HL-60 (cell line): ENCODE data around the gene IL11.

Experiments
- DNase-seq, 2 experiments: peaks; one replicate each; pipeline ENCODE4 v3.0.0-alpha.2; 2010 to 2020; ENCODE audit warnings: low read depth in 1 of 2, low spot score in 1 of 2
- H3K27ac ChIP-seq: fragments of 250-450 bp; sonication (Bioruptor Pico); replicated peaks from 2 replicates; pipeline ENCODE4 v1.5.1; 2020; ENCODE audit warnings: mild to moderate bottlenecking, moderate library complexity
- H3K27me3 ChIP-seq: fragments of 250-450 bp; sonication (Bioruptor Pico); 2 replicates; pipeline ENCODE4 v1.5.1; 2021; ENCODE audit warnings: mild to moderate bottlenecking, moderate library complexity; ENCODE audit not compliant: insufficient read depth, poor library complexity, severe bottlenecking
- H3K4me3 ChIP-seq: replicated peaks from 2 replicates; pipeline ENCODE4 v1.5.1; 2011; ENCODE audit warnings: mild to moderate bottlenecking, control low read depth, low read length; ENCODE audit not compliant: insufficient read depth
- GABPA ChIP-seq: IDR thresholded peaks from 2 replicates; pipeline ENCODE4 v1.6.1; 2012; ENCODE audit warnings: low read depth
- POLR2AphosphoS5 ChIP-seq: IDR thresholded peaks from 2 replicates; pipeline ENCODE4 v1.6.1; 2012; ENCODE audit warnings: low read depth
- SPI1 ChIP-seq: IDR thresholded peaks from 2 replicates; pipeline ENCODE4 v1.6.1; 2012; ENCODE audit warnings: low read depth, mild to moderate bottlenecking, borderline replicate concordance
- long read RNA-seq: library from polyadenylated mRNA; unstranded; transcript quantifications from one replicate; pipeline ENCODE4 v2.0.0, GENCODE V29; 2020
- TF ChIP-seq, protein P1 (sequence below): IDR thresholded peaks from one replicate; pipeline ENCODE4 v1.5.1; 2011; ENCODE audit warnings: low read length, control low read depth, inconsistent platforms; ENCODE audit not compliant: insufficient read depth
- TF ChIP-seq, protein P2 (sequence below): IDR thresholded peaks from 2 replicates; pipeline ENCODE4 v1.6.1; 2012; ENCODE audit warnings: low read depth; ENCODE audit not compliant: insufficient replicate concordance

The IL11 gene
- long read RNA-seq, result 0 reads

DNA sequence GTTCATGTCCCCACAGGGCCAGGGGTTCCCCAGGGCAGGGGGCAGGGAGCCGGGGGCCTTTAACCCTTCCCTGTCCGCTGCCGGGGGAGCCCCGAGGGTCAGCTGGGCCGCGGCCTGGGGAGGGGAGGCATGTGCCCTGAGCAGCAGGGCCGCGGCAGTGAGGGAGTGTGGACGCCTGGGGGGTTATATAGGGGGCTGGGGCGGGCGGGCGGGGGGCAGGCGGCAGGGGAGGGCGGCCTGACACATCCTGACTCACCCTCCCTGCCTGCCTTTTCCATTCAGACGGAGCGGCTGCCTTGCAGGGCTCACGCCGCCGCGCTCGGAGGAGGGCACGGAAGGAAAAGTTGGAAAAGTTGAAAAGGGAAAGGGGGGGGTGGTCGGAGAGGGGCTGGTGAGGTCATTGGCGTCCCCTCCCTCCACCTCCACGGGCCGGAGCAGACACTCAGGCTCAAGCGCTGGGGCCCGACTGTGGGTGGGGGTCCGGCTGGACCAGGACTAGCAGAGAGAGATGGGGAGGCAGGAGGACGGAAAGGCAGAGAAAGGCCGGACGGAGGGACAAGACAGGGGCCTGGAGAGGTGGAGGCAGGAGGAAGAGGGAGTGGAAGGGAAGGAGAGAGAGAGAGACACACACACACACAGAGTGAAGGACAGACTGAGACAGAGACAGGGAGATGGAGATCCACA, at the start of gene IL11:
Gene IL11, minus strand, starts transcription at position 159 of the 684 bp plus-strand sequence. Its CDS starts 153 bp downstream, at position 6.
- Histone ChIP-seq H3K27me3 (peaks cover 43% of the 10 kb centered on the region), H3K27ac (no peak within 1 kb of the TSS), H3K4me3 (no peak within 1 kb of the TSS)
- no peak for DNase-seq
- no peak for TF ChIP-seq SPI1
- TF ChIP-seq GABPA, result no peak
- TF ChIP-seq, protein P1, sequence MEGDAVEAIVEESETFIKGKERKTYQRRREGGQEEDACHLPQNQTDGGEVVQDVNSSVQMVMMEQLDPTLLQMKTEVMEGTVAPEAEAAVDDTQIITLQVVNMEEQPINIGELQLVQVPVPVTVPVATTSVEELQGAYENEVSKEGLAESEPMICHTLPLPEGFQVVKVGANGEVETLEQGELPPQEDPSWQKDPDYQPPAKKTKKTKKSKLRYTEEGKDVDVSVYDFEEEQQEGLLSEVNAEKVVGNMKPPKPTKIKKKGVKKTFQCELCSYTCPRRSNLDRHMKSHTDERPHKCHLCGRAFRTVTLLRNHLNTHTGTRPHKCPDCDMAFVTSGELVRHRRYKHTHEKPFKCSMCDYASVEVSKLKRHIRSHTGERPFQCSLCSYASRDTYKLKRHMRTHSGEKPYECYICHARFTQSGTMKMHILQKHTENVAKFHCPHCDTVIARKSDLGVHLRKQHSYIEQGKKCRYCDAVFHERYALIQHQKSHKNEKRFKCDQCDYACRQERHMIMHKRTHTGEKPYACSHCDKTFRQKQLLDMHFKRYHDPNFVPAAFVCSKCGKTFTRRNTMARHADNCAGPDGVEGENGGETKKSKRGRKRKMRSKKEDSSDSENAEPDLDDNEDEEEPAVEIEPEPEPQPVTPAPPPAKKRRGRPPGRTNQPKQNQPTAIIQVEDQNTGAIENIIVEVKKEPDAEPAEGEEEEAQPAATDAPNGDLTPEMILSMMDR, result no peak
- TF ChIP-seq POLR2AphosphoS5, result no peak
- TF ChIP-seq, protein P2, sequence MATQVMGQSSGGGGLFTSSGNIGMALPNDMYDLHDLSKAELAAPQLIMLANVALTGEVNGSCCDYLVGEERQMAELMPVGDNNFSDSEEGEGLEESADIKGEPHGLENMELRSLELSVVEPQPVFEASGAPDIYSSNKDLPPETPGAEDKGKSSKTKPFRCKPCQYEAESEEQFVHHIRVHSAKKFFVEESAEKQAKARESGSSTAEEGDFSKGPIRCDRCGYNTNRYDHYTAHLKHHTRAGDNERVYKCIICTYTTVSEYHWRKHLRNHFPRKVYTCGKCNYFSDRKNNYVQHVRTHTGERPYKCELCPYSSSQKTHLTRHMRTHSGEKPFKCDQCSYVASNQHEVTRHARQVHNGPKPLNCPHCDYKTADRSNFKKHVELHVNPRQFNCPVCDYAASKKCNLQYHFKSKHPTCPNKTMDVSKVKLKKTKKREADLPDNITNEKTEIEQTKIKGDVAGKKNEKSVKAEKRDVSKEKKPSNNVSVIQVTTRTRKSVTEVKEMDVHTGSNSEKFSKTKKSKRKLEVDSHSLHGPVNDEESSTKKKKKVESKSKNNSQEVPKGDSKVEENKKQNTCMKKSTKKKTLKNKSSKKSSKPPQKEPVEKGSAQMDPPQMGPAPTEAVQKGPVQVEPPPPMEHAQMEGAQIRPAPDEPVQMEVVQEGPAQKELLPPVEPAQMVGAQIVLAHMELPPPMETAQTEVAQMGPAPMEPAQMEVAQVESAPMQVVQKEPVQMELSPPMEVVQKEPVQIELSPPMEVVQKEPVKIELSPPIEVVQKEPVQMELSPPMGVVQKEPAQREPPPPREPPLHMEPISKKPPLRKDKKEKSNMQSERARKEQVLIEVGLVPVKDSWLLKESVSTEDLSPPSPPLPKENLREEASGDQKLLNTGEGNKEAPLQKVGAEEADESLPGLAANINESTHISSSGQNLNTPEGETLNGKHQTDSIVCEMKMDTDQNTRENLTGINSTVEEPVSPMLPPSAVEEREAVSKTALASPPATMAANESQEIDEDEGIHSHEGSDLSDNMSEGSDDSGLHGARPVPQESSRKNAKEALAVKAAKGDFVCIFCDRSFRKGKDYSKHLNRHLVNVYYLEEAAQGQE, result no peak

DNA sequence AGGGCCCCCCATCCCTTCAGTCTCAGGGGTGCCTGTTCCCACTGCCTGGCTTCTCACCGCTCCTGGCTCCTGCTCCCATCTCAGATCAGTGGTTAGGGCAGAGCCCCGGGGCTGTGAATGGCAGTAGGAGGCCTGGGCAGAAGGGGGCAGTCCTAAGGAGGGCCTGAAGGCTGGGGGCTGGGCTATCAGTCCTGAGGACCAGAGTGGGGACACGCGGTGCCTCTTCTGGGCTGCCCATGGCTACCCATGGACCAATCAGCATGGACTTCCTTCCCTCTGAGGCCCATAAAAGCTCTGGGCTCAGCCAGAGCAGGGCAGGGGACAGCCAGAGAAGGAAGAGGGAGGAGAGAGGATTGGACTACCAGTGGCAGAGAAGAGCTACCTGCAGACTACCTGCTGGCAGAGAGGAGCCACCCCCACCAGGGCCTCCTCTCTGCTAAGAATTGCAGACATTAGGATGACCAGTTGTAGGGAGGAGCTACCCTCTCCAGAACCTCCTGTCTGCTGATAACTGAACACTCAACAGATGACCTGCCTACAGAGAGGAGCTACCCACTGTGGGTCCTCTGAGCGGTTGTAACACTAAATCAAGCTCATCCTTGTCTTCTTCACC, 49.5 kb upstream of the IL11 start:
- TF ChIP-seq GABPA (no peak), SPI1 (no peak), POLR2AphosphoS5 (no peak)
- TF ChIP-seq, protein P2, result no peak
- TF ChIP-seq, protein P1, result no peak
- no peak overlapping the region for H3K4me3 ChIP-seq
- H3K27me3 ChIP-seq, result no peaks in the 10 kb centered on the region

DNA sequence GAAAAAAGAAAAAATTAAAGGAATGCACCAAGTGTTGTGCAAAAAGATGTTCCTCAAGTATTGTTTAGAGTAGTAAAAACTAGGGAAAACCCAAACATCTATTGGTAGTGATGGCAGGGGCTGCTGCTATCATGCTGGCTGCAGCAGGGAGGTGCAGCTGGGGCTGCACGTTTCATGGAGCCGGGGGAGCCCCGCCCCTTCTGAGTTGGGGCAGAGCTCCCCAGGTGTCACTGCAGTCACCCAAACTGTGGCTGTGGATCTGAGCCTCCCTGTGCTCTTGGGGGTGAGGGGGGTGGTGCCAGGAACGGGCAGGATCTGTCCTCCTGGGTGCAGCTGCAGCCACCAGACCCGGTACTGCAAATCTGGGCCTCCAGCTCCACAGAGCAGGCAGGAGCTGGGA, 48.8 kb upstream of the IL11 start:
- no peaks in the 10 kb centered on the region for H3K27me3 ChIP-seq
- no peak overlapping the region for H3K4me3 ChIP-seq
- TF ChIP-seq POLR2AphosphoS5 (no peak), SPI1 (no peak), GABPA (no peak)
- TF ChIP-seq, protein P2, result no peak
- TF ChIP-seq, protein P1, result no peak
- DNase-seq, result no peak
- H3K27ac ChIP-seq, result no peak overlapping the region

More for the DNA sequence above, 49.5 kb upstream of the IL11 start:
- no peak for DNase-seq
- no peak overlapping the region for H3K27ac ChIP-seq
